Midbrain (tissue), 1 donor: ENCODE measurements around the gene MISP.

Source experiments
- DNase-seq: peaks from one replicate; lab custom pipeline; 2025; lab: John Stamatoyannopoulos, UW

Gene MISP

GRCh38 chr19:772730-773436 is 22.0 kb downstream of the MISP start:
- DNase-seq: no peak

- DNase-seq: no peak
These were observed 25.6 kb downstream of the MISP start for GRCh38 chr19:776549-776948.

DNA sequence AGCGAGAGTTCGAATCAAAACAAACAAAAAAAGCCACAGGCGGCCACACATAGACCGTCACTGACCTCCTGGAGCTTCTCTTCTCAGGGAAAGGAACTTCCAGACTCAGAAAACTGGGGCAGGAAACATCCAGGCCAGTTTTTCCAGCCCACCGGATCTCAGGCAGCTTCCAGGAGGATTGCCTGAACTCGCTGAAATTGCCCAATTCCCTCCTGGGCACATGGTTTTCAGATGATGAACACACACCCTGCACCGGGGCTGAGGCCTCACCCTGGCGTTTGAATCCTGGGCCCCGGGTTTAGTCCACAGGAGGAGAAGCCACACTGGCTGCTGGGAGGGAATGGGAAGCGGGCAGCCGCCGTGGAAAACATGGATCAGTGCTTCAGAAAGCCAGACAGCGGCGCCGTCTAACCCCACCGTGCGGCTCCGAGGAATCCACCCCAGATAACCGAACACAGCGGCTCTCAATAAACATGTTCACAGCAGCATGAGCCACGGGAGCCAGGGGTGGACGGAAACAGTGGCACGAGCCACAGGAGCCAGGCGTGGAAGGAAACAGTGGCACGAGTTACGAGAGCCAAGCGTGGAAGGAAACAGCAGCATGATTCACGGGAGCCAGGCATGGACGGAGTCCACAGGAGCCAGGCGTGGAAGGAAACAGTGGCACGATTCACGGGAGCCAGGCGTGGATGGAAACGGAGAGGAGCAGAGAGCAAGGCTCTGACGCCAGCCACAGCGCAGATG is 28.2 kb downstream of the MISP start:
- no peak for DNase-seq

DNA sequence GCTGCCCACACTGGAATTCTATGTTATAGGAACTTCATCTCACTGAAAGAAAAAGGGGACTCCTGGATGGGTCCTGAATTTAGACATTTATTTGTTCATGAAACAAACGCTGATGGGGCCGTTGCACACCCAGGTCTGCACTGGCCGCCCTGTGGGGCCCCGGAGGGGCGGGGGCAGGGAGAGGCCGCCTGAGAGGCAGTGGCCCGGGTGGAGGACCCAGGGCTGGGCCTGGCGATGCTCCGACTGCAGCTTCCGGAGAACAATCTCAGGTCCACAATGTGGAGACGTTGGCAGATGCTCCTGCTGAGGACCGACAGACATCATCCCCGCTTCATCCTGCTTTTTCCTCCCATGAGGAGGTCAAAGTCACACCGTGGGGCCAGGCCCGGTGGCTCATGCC is 30.0 kb downstream of the MISP start:
- no peak for DNase-seq

DNA sequence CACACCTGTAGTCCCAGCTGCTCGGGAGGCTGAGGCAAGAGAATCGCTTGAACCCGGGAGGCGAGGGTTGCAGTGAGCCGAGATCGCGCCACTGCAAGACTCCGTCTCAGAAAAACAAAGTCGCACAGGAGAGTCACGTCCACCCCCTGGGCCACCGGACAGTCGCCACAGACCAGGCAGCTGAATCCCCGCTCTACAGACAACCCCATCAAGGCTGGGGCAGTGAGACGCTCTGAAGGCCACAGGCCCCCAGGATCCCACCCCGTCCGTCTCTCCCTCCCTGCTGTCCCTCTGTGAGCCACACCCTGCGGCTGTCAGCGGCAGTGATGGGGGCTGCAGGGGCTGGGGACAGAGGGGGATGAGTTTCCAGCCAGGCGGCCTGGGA is 30.9 kb downstream of the MISP start:
- DNase-seq: no peak

GRCh38 chr19:782185-782877 is 31.4 kb downstream of the MISP start:
- no peak for DNase-seq

GRCh38 chr19:782878-783668 is 32.2 kb downstream of the MISP start:
- DNase-seq: no peak

DNA sequence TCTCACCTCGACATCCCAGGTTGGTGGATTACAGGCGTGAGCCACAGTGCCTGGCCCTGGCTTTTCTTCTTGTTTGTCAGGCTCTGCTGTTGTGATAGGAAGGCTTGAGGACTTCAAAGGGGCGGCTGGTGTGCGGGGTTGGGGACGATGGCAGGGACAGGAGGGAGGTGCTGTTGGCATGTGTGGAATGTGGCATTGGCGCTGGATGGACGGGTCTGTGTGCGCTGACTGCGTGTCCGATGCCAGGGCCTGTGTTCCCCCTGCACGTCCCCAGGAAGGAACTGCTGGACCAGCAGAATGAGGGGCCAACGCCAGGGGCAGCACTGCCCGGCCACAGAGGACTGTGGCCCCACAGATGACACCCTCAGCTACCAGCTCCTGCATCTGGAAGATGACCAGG is 33.6 kb downstream of the MISP start:
- no peak for DNase-seq

- DNase-seq: no peak
These were observed 36.6 kb downstream of the MISP start for GRCh38 chr19:787536-787935.

GRCh38 chr19:788686-788982 is 37.7 kb downstream of the MISP start:
- DNase-seq: no peak

GRCh38 chr19:788983-789700 is 38.2 kb downstream of the MISP start:
- DNase-seq: no peak

DNA sequence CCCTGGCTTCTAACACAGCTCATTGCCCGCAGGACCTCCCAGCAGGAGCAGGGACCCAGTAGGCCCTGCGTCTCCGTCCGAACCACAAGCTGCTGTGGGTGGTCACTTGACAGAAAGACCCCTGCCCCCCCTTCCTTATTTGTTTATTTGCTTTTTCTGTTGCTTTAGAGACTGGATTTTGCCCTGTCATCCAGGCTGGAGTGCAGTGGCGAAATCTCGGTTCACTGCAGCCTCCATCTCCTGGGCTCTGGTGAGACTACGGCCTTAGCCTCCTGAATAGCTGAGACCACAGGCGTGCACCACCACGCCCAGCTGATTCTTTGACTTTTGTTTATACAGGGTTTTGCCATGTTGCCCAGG is 38.8 kb downstream of the MISP start:
- no peak for DNase-seq

- no peak for DNase-seq
These were observed 40.2 kb downstream of the MISP start for GRCh38 chr19:791007-791566.

- no peak for DNase-seq
These were observed 40.8 kb downstream of the MISP start for GRCh38 chr19:791567-792305.

- DNase-seq: no peak
These were observed 41.5 kb downstream of the MISP start for GRCh38 chr19:792306-792885.

DNA sequence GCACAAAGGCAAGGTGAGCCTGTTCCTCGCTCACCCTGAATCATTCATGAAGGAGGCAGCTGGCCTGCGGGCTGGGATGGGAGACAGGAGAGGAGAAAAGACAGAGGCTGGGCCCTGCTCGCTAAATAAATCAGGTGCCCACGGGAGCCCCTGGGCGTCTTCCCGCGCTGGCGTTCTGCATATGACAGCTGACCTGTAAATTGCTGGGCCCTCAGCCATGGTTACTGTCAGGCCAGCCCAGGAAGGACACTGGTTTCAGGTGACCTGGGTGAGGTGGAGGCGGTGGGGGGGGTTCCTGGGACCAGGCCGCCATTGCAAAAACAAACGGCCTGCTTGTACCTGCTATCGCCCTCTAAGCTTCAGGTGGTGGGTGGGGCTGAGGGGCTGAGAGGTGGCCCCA is 42.9 kb downstream of the MISP start:
- no peak for DNase-seq

- DNase-seq: peak; percentile 30
These were observed 44.2 kb downstream of the MISP start for GRCh38 chr19:795073-795611.

GRCh38 chr19:795691-796581 is 45.0 kb downstream of the MISP start:
- DNase-seq: no peak
